Amygdala (tissue), 56 donors: ENCODE results near the gene GINS2.

ENCODE experiments used
- DNase-seq, 56 donors: peaks; one replicate each; lab custom pipeline; 2025; lab: John Stamatoyannopoulos, UW

GINS2 gene

DNA sequence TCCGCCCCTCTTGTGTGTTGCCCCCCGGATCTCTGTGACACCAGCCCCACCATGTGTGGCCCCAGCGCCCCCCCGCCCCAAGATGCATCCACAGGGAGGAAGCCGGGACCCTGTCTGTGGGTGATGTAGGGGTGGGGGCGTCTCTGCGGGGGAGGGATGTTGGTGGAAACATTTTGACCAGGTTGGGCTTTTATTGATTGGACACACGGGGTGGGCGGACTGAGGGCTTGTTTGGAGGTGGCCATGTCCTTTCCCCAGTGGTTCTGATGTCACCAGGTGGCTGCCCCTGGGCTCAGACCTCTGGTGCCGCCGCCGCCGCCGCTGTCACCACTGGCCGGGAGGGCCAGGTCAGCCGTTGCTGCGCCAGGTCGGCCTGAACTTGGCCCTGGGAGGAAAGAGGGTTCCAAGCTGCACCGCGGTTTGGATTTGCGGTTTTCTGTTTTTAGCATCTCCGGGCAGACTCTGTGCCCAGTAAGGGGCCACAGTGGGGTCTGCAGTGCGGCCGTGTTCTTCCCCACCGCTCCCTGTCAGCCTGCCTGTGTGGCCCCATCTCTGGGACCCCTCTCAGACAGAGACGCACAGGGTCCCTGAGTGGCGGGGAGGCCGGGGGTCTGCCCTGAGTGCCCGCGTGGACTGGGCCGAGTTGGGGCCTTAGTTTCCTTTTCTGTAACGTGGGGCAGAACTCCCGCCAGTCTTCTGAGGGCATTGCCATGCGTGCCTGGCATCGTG lies 55.9 kb downstream of the GINS2 start:
- no peak for DNase-seq

DNA sequence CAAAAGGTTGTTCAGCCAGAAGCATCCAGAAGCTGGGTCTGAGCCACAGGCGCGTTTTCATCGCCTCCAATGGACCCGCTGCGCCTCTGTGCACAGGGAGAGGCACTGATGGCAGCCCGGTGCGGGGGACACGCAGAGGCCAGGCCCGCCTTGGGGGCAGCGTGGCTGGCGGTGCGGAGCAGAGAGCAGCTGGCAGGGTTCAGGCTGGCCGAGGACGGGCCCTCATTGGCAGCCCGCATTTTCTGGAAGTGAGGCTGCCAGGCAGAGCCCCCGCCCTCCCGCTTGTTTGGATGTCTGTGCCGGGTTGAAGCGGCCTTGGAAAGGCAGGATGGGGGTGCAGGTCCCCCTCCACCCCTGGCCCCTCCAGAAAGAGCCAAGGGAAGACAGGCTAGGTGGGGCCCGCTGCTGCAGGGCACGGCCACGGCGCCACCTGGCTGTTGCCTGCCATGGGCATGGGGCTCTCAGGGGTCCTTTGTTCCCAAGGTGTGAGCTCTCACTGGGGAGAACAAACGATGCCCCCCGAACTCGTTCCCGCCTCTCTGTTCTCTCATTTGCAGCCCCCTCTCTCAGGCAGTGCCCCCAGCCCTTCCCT lies 56.9 kb downstream of the GINS2 start:
- peak in 8 of 56 donors; percentile 19 to 34 (median 30) for DNase-seq

DNA sequence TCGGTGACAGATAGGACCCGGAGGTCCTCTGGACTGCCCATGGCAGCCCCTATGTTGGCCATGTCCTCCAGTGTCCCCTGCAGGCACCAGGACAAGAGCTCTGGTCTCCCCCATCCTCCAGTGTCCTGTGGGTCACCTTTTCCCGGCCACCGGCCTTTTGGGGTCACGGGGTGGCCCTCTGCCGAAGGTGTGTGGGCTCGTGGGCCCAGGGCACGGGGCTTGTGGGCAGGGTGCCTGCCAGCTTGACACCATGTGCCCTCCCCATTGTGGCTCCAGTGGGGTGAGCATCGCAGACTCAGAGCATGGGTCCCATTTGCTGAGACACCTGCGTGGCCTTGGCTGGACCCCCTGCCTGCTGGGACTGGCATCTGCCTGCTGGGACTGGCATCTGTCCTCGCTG lies 57.5 kb downstream of the GINS2 start:
- no peak for DNase-seq

DNA sequence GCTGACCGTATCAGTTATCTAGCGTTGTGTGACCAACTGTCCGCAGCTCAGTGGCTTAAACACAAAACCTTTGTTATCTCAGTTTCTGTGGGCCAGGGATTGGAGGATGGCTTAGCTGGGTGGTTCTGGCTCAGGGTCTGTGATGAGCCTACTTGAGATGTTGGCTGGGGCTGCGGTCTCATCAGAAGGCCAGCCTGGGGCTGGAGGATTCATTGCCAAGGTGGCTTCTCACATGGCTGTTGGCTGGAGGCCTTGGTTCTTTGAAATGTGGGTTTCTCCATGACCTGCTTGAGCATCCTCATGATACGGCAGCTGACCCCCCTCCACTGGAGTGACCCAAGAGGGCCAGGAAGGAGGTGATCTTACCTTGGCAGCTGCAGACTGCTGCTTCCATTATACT lies 58.9 kb downstream of the GINS2 start:
- no peak for DNase-seq

DNA sequence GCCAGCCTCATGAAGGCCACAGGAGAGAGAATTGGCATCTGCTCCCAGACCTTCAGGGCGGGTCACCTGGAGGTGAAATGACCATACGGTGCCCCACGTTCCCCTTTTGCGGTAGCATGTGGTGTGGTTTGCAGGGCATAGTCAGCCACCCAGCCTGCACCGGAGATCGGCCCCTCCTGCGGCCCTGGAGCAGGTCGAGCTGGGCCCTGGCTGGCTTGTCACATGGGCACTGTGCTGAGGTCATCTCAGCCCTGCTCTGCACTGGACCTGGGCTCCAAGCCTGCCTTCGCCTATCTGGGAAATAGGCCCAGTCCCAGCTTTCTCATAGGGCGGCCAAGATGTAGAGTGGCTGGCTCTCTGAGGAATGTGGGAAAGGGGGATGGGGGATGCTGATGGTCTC lies 59.4 kb downstream of the GINS2 start:
- DNase-seq = peak in 1 of 56 donors; percentile 30

DNA sequence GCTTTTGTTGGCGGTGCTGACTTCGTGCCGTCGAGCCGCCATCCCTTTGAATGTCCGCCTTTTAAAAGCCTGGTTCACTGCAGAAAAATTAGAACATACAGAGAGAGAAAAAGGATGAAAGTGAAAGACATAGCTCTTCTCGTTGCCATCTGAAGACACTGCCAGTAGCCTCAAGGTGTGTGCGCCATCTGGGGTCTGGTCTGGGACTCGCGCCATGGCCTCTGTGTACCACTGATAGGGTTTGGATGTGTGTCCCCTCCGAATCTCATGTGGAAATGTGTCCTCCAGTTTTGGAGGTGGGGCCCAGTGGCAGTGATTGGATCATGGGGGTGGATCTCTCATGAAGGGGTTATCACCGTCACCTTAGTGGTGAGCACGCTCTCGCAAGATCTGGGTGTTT lies 60.1 kb downstream of the GINS2 start:
- DNase-seq = no peak

DNA sequence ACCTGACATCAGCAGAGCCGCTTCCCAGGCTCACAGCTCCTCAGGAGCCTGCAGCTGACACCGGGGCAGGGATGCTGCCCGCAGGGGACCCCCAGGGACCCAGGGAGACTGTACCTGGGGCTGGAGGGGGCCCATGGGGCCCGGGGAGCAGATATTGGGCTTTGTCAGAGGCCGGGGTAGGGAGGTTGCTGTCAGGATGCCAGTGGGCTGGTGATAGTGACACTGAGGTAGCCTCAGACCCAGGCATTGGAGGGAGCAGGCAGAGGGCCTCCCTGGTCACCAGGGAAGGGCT lies 60.5 kb downstream of the GINS2 start:
- DNase-seq = peak in 1 of 56 donors; percentile 47

DNA sequence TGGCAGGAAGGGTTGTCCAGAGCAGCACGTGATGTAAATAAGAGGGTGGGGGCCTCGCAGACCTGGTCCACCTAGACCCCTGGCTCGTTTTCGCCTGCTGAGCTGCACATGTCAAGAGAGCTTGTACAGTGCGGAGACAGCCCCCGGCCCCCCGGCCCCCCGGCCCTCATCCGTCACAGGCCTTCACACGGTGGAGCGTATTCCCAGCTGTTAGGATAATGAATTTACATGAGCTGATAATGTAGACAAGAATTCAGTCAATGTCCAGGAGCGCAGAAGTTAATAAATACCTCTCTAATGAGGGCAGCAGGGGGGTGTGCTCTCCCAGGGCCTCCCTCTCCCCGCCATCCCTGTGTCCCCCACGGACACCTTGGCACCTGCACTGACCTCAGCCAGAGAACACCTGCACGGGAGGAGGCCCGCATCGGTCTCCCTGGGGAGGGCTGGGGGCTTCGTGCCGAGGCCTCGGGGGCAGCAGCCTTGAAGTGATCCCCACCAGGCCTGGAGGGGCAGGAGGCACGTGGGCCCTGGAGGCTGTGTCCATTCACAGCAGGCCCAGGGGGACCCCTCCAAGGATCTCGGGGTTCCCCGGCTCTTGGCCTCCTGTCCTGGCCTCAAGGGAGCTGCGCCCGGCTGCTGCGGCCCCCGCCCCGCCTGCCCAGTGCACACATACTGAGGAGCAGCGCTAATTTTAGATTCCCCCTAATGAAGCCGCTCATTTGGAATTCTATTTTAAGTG lies 61.1 kb downstream of the GINS2 start:
- peak in 3 of 56 donors; percentile 12 to 47 (median 16) for DNase-seq

DNA sequence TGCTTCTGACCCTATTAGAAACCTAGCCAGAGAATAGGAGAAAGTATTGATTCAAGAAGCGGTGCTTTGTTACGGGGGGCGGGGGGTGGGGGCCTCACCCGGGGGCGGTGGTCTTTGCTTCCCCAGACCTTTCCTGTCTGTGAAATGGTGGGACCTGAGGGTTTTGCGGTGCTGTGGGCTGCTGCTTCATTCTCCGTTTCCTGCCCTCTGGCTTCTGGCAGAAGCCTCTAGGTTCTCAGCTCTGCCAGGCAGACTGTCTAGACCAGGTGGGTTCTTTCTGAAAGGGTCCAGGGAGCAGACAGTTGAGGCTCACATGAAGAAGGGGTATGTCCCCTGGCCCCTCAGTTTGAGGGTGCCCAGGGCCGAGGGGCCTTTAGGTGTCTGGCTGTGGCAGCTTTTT lies 61.7 kb downstream of the GINS2 start:
- no peak for DNase-seq
